GM18519 (cell line): ENCODE results near the gene ETV3L.
"Not testable (repeated sequence)": the region's sequence is repeated elsewhere in the genome, so short reads cannot be mapped to it uniquely, and the experiment has no call there.

Experiments
- ATAC-seq: cut with Tn5 transposase; IDR thresholded peaks from one replicate; pipeline ENCODE4 v1.9.1; 2021; ENCODE audit warnings: mild to moderate bottlenecking, moderate library complexity; ENCODE audit not compliant: unreplicated experiment, low FRiP score

Gene ETV3L

GRCh38 chr1:157105988-157106812 lies 6.6 kb upstream of the ETV3L start:
- ATAC-seq: no peak

GRCh38 chr1:157105298-157105987 lies 5.8 kb upstream of the ETV3L start:
- ATAC-seq: no peak

GRCh38 chr1:157104598-157105293 lies 5.1 kb upstream of the ETV3L start:
- no peak for ATAC-seq

- ATAC-seq: no peak
Observed at GRCh38 chr1:157103268-157103667, 3.7 kb upstream of the ETV3L start.

- ATAC-seq: no peak
Observed at GRCh38 chr1:157101149-157101548, 1.5 kb upstream of the ETV3L start.

- not testable (repeated sequence) for ATAC-seq
Observed at GRCh38 chr1:157098987-157099632, 498 bp downstream of the ETV3L start.

GRCh38 chr1:157098519-157098918 lies 1.1 kb downstream of the ETV3L start:
- no peak for ATAC-seq

GRCh38 chr1:157097692-157098091 lies 1.9 kb downstream of the ETV3L start:
- no peak for ATAC-seq

- no peak for ATAC-seq
Observed at GRCh38 chr1:157096881-157097280, 2.7 kb downstream of the ETV3L start.

GRCh38 chr1:157095551-157095950 lies 4.1 kb downstream of the ETV3L start:
- no peak for ATAC-seq

GRCh38 chr1:157095091-157095490 lies 4.5 kb downstream of the ETV3L start:
- no peak for ATAC-seq

- no peak for ATAC-seq
Observed at GRCh38 chr1:157092831-157093230, 6.8 kb downstream of the ETV3L start.

- no peak for ATAC-seq
Observed at GRCh38 chr1:157091668-157092273, 7.8 kb downstream of the ETV3L start.

- no peak for ATAC-seq
Observed at GRCh38 chr1:157091186-157091585, 8.4 kb downstream of the ETV3L start.

- no peak for ATAC-seq
Observed at GRCh38 chr1:157090771-157091170, 8.8 kb downstream of the ETV3L start.

GRCh38 chr1:157090196-157090647 lies 9.4 kb downstream of the ETV3L start:
- ATAC-seq: no peak

- no peak for ATAC-seq
Observed at GRCh38 chr1:157089789-157090188, 9.8 kb downstream of the ETV3L start.

GRCh38 chr1:157088607-157089006 lies 11.0 kb downstream of the ETV3L start:
- ATAC-seq: no peak

- ATAC-seq: no peak
Observed at GRCh38 chr1:157087030-157087429, 12.6 kb downstream of the ETV3L start.

- no peak for ATAC-seq
Observed at GRCh38 chr1:157086299-157086698, 13.3 kb downstream of the ETV3L start.
